AG04450 (cell line): ENCODE results near the gene DPP3. TPM values are rescaled to one million over a fixed set of nuclear protein-coding genes. Genes with fewer than 3 reads are reported as not detected.

Source experiments
- CTCF ChIA-PET: fragments of 300-600, 350-600 bp; formaldehyde crosslinking; extraction: SDS; loops from one replicate; lab custom pipeline; 2022; ENCODE audit warnings: antibody characterized with exemption, inconsistent platforms; lab: Charles Lee
- POLR2A ChIA-PET: fragments of 350-600 bp; formaldehyde crosslinking; extraction: SDS; loops from one replicate; lab custom pipeline; 2021; ENCODE audit warnings: antibody characterized with exemption, inconsistent platforms; lab: Yijun Ruan, JAX
- DNase-seq: peaks from one replicate; pipeline ENCODE4 v3.0.0-alpha.2; 2011; ENCODE audit warnings: low read depth, low spot score
- H3K27ac ChIP-seq: one replicate; pipeline ENCODE4 v1.5.1; 2012; ENCODE audit warnings: low read depth, low read length, control low read depth
- H3K27me3 ChIP-seq: one replicate; pipeline ENCODE4 v1.6.0; 2012; ENCODE audit warnings: low read length; ENCODE audit not compliant: control insufficient read depth, insufficient read depth
- H3K4me3 ChIP-seq: 2 replicates; pipeline ENCODE4 v1.5.1; 2011; ENCODE audit warnings: mild to moderate bottlenecking, low read depth, low read length, control low read depth
- H3K9me3 ChIP-seq: 2 replicates; pipeline ENCODE4 v1.5.1; 2012; ENCODE audit warnings: low read length; ENCODE audit not compliant: control insufficient read depth, insufficient read depth
- polyA plus RNA-seq: library from polyadenylated mRNA; depleted of rRNA; stranded (reverse); fragments of >200 nt; gene quantifications from 2 replicates; pipeline ENCODE4 v1.2.3, GENCODE V29; 2011
- TF ChIP-seq, protein P1 (sequence below): IDR thresholded peaks from 2 replicates; pipeline ENCODE4 v1.5.1; 2011; ENCODE audit warnings: low read depth, low read length, control low read depth, inconsistent platforms

DPP3 gene
- polyA plus RNA-seq, 1 experiment: 54.6 TPM

DNA sequence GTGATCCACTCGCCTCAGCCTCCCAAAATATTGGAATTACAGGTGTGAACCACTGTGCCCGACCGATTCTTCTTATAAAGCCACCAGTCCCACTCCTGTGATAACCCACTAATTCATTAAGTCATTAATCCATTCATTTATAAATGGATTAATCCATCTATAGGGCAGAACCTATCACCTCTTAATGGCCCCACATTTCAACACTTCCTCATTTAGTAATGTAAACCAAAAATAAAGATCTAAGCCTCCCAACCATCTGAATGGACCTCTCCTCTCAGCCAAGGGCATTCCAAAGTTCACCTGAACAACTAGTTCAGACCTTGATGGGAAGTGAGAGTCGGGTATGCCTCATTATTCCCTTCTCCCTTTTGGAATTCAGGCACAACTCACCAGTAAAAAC lies 31.7 kb upstream of the DPP3 start:
- ChIA-PET CTCF (no interaction called here), POLR2A (no interaction called here)
- Histone ChIP-seq H3K9me3 (peaks cover under 1% of the 10 kb centered on the region; the same call in 1 of the 2 replicates), H3K27ac (no peak overlapping the region), H3K27me3 (peaks cover 28% of the 10 kb centered on the region), H3K4me3 (no peak overlapping the region)
- TF ChIP-seq, protein P1, sequence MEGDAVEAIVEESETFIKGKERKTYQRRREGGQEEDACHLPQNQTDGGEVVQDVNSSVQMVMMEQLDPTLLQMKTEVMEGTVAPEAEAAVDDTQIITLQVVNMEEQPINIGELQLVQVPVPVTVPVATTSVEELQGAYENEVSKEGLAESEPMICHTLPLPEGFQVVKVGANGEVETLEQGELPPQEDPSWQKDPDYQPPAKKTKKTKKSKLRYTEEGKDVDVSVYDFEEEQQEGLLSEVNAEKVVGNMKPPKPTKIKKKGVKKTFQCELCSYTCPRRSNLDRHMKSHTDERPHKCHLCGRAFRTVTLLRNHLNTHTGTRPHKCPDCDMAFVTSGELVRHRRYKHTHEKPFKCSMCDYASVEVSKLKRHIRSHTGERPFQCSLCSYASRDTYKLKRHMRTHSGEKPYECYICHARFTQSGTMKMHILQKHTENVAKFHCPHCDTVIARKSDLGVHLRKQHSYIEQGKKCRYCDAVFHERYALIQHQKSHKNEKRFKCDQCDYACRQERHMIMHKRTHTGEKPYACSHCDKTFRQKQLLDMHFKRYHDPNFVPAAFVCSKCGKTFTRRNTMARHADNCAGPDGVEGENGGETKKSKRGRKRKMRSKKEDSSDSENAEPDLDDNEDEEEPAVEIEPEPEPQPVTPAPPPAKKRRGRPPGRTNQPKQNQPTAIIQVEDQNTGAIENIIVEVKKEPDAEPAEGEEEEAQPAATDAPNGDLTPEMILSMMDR: no peak
- no peak for DNase-seq

DNA sequence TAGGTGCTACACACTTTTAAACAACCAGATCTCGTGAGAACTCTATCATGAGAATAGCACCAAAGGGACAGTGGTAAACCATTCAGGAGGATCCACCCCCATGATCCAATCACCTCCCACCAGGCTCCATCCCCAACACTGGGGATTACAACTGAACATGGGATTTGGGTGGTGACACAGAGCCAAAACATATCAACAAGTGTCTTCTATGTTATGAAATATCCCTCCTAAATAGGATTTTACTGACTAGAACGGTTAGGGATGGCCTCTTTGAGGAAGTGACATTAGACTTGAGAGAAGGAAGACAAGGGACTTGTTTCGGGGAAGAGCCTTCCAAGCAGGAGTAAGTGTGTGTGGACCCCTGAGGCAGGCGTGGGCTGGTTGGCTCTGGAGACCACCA lies 29.7 kb upstream of the DPP3 start:
- DNase-seq: no peak
- CTCF ChIA-PET: interaction anchor here (1.3 to 1.5 kb wide), 2 partner anchors 44 to 64 kb away, joined by 3 read pairs; no protein-coding TSS in a partner anchor
- Histone ChIP-seq H3K4me3 (no peak overlapping the region), H3K27me3 (peaks cover 36% of the 10 kb centered on the region), H3K27ac (no peak overlapping the region), H3K9me3 (no peaks in the 10 kb centered on the region)
- TF ChIP-seq, protein P1: no peak
- POLR2A ChIA-PET: no interaction called here

DNA sequence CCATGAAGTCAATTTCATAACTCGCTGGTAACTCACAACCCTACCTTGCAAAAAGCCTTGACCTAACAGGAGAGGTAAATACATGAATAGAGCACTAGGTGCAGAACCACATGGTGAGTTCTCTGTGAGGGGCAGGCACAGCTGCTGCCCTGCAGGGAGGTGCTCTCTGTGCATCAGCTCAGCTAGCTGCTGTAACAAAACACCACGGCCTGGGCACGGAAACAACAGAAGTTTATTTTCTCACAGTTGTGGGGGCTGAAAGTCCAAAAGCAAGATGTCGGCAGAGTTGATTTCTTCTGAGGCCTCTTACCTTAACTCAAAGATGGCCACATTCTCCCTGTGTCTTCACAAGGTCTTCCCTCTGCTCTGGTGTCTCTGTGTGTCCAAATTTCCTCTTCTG lies 28.6 kb upstream of the DPP3 start:
- TF ChIP-seq, protein P1: no peak
- peaks cover 41% of the 10 kb centered on the region for H3K27me3 ChIP-seq
- no peak for DNase-seq
- H3K9me3 ChIP-seq: no peaks in the 10 kb centered on the region
- CTCF ChIA-PET: no interaction called here
- no peak overlapping the region for H3K4me3 ChIP-seq
- H3K27ac ChIP-seq: no peak overlapping the region
- POLR2A ChIA-PET: no interaction called here

DNA sequence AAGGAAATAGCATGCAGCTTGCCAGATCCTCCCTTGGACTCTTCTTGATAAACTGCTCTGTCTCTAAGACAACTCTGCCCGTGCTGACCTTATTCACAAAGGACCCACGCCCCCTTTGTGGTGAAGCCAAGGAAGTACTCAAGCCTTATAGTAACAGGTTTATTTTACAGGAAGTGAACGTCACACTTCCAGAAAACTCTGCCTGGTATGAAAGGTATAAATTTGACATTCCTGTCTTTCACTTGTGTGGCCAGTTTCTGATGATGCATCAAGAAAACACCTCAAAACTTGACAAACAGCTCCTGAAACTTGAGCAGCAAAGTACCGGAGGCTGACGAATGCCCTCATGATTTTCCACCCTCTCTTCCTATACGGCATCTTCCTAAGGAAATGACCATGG lies 26.0 kb upstream of the DPP3 start:
- CTCF ChIA-PET: interaction anchor here (0.5 to 1.0 kb wide), 3 partner anchors 26 to 865 kb away, joined by 3 to 6 read pairs (median 4); no protein-coding TSS in a partner anchor
- POLR2A ChIA-PET: no interaction called here
- no peak overlapping the region for H3K27ac ChIP-seq
- TF ChIP-seq, protein P1: no peak
- no peaks in the 10 kb centered on the region for H3K9me3 ChIP-seq
- H3K4me3 ChIP-seq: no peak overlapping the region
- H3K27me3 ChIP-seq: peaks cover 35% of the 10 kb centered on the region
- no peak for DNase-seq

DNA sequence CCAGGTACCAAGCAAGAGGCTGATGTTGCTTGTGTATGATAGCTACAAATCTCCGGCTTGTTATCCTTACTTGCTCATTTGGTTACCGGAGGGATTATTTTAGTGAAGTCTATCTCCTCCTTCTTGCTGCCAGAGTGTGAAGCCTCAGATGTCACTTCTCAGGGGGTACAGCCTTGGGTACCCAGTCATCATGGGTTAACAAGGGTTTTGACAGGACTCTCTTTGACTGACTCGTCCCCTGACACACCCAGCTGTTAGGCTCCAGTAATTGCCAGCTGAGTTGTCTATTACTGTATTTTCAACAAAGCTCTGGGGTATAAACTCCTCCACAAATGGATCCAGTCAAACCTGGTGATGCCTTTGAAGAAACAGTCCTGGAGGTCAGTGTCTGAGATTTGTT lies 25.4 kb upstream of the DPP3 start:
- CTCF ChIA-PET: interaction anchor here (0.5 to 1.0 kb wide), 3 partner anchors 26 to 864 kb away, joined by 3 to 6 read pairs (median 4); no protein-coding TSS in a partner anchor
- POLR2A ChIA-PET: no interaction called here
- TF ChIP-seq, protein P1: no peak
- no peak overlapping the region for H3K4me3 ChIP-seq
- H3K27ac ChIP-seq: no peak overlapping the region
- no peaks in the 10 kb centered on the region for H3K9me3 ChIP-seq
- H3K27me3 ChIP-seq: peaks cover 35% of the 10 kb centered on the region
- DNase-seq: no peak
